Dermis blood vessel endothelial cell (primary cell): ENCODE measurements around the gene PIK3CD. TPM values are rescaled to one million over a fixed set of nuclear protein-coding genes. Genes with fewer than 3 reads are reported as not detected.
"Not testable (repeated sequence)": the region's sequence is repeated elsewhere in the genome, so short reads cannot be mapped to it uniquely, and the experiment has no call there.

Source experiments
- DNase-seq: peaks from one replicate; pipeline ENCODE4 v3.0.0; 2010
- total RNA-seq: library from RNA; depleted of rRNA; stranded (reverse); fragments of >200 nt; gene quantifications from 2 replicates; pipeline ENCODE4 v1.2.3, GENCODE V29; 2014

Gene PIK3CD
- total RNA-seq, 1 donor from 2014 or later, result 4.1 TPM

DNA sequence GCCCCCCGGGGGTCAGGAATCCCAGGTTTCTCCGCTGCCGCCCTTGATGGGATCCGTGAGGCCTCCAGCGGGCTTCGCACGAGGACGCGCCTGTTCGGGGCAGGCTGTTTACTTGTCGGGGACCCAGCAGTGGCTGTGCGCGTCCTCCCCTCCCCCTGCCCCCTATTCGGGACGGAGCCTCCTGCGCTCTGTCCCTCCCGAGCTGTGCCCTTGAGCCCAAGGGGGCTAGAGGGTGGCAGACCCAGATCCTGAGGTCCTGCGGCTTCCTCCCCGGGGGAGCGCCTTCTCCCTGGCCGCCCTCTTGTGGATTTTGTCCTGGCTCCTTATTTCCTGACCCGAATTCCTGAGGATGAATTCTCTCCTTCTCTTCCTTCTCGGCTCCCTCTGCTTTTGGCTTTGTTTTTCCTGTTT is 38.4 kb downstream of the PIK3CD start:
- peak; percentile 44 for DNase-seq

- DNase-seq, result no peak
These were observed 39.0 kb downstream of the PIK3CD start for GRCh38 chr1:9690440-9691107.

- no peak for DNase-seq
These were observed 39.5 kb downstream of the PIK3CD start for GRCh38 chr1:9691108-9691445.

GRCh38 chr1:9691691-9692090 is 40.2 kb downstream of the PIK3CD start:
- DNase-seq, result no peak

DNA sequence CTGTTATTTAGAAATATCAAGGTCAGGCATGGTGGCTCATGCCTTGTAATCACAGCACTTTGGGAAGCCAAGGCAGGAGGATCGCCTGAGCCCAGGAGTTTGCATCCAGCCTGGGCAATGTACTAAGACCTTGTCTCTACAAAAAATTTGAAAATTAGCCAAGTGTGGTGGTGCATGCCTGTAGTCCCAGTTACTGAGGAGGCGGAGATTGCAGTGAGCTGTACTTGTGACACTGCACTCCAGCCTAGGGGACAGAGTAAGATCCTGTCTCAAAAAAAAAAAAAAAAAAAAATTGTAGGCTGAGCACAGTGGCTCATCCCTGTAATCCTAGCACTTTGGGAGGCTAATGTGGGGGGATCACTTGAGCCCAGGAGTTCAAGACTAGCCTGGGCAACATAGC is 45.3 kb downstream of the PIK3CD start:
- DNase-seq, result no peak

DNA sequence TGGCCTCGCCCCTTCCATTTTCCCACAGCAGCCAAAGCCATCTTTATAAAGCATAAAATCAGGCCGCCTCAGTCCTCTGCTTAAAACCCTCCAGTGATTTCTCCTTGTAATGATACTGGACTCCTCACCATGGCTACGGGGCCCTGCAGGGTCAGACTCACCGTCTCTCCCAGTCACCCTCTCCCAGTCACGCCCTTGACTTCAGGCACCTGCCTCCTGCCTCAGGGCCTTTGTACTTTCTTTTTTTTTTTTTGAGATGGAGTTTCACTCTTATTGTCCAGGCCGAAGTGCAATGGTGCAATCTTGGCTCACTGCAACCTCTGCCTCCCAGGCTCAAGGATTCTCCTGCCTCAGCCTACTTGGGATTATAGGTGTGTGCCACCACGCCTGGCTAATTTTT is 47.8 kb downstream of the PIK3CD start:
- no peak for DNase-seq

- peak; percentile 36 for DNase-seq
These were observed 48.8 kb downstream of the PIK3CD start for GRCh38 chr1:9700340-9700739.

GRCh38 chr1:9701665-9702064 is 50.1 kb downstream of the PIK3CD start:
- no peak for DNase-seq

DNA sequence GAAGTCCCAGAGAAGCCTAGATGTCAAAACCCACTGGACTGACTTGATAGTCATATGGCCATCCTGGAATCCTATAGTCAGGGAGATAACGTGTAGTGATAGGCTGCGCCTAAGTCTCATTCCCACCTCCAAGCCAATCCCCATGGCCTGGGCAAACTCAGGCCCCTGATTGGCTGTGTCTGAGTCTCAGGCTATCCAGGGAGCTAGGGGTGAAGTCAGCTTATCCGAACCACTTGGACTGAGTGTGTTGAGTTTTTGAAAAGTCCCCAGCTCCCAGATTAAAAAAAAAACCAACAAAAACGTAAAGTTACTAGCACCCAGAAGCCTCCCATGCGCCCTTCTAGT is 51.6 kb downstream of the PIK3CD start:
- DNase-seq, result no peak

DNA sequence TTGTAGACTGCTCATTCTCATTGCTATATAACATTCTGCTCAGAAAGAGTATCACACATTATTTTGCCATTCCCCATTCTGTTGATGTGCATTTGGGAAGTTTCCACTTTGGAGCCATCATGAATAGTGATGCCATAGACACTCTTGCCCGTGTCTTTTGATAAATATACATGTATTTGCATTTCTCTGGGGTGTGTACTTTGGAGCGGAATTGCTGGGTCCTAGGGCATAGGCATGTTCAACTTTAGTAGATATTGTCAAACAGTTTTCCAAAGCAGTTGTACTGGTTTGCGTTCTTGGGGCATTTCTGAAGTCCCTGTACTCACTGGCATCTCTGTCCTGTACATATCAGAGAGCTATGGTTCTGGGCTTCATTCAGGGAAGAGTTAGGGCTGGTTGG is 52.1 kb downstream of the PIK3CD start:
- DNase-seq, result no peak

DNA sequence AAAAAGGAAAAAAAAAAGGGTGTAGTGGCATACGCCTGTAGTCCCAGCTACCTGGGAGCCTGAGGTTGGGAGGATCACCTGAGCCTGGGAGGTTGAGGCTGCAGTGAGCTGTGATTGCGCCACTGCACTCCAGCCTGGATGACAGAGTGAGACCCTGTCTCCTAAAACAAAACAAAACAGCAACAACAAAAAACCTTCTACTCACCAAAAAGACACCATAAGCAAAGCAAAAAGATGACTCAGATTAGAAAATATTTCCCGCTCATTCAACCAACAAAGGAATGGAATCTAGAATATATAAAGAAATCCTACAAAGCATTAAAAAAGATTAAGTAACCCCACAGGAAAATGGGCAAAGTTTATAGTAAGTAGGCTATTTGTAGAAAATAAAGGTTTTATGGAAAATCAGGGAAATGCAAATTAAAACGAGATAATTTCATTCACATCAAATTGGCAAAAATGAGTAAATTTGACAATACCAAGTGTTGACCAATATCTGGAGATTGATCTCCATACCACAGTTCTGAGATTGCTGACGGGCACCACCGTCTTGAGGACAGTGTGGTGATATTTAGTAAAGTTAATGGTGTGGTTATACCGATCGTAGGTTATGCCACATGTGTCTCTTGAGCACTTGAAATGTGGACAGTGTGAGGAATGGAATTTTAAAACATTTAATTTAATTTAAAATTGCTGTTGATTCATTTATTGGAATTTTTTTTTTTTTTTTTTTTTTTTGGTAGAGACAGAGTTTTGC is 54.0 kb downstream of the PIK3CD start:
- DNase-seq, result no peak

GRCh38 chr1:9706178-9706577 is 54.6 kb downstream of the PIK3CD start:
- DNase-seq, result no peak

DNA sequence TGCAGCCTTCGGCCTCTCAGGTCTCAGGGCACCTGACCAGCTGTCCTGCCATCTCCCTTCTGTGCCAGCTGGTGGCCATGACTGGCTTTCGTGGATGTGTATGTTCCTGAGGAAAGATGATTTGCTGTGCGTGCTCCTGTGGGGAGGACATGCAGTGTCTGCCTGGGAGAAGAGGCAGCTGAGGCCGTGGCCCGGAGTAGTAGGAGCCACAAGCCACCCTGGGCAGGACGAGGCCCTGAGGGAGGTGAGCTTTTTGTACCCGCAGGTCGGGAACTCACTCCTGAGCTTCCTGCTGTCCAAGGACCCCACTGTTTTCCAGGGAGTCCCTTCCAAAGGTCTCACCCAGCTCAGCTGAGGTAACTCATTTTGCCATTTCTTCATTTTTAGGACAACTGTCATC is 58.5 kb downstream of the PIK3CD start:
- DNase-seq, result no peak

GRCh38 chr1:9711466-9712020 is 60.0 kb downstream of the PIK3CD start:
- DNase-seq, result no peak

DNA sequence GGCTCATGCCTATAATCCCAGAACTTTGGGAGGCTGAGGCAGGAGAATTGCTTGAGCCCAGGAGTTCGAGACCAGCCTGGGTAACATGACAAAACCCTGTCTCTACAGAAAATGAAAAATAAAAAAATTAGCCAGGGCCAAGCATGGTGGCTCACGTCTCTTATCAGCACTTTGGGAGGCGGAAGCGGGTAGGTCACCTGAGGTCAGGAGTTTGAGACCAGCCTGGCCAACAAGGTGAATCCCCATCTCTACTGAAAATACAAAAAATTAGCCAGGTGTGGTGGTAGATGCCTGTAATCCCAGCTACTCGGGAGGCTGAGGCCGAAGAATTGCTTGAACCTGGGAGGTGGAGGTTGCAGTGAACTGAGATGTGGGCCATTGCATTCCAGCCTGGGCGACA is 61.2 kb downstream of the PIK3CD start:
- DNase-seq, result not testable (repeated sequence)

GRCh38 chr1:9714257-9714718 is 62.8 kb downstream of the PIK3CD start:
- DNase-seq, result no peak

DNA sequence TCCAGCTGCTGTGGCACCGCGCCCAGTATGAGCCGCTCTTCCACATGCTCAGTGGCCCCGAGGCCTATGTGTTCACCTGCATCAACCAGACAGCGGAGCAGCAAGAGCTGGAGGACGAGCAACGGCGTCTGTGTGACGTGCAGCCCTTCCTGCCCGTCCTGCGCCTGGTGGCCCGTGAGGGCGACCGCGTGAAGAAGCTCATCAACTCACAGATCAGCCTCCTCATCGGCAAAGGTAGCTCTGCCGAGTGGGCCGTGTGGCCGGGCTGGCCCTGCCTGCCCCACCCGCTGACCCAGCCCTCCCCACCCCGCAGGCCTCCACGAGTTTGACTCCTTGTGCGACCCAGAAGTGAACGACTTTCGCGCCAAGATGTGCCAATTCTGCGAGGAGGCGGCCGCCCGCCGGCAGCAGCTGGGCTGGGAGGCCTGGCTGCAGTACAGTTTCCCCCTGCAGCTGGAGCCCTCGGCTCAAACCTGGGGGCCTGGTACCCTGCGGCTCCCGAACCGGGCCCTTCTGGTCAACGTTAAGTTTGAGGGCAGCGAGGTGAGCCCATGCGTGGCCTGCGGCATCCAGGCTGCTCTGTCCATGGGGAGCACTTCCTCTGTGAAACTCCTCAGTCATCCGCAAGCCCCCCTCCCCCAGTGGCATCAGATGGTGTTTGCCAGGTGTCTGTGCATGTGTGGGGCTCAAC is 64.2 kb downstream of the PIK3CD start:
- no peak for DNase-seq

GRCh38 chr1:9716404-9717192 is 65.1 kb downstream of the PIK3CD start:
- no peak for DNase-seq

- peak; percentile 54 for DNase-seq
These were observed 65.9 kb downstream of the PIK3CD start for GRCh38 chr1:9717193-9718005.

- no peak for DNase-seq
These were observed 66.6 kb downstream of the PIK3CD start for GRCh38 chr1:9718006-9718680.
